NCI-H146 (cell line): ENCODE data around the gene CDIP1.

Experiments
- DNase-seq: peaks from one replicate; lab custom pipeline; 2025; lab: John Stamatoyannopoulos, UW

CDIP1 gene

GRCh38 chr16:4488499-4488967 lies 50.0 kb downstream of the CDIP1 start:
- DNase-seq, result no peak

DNA sequence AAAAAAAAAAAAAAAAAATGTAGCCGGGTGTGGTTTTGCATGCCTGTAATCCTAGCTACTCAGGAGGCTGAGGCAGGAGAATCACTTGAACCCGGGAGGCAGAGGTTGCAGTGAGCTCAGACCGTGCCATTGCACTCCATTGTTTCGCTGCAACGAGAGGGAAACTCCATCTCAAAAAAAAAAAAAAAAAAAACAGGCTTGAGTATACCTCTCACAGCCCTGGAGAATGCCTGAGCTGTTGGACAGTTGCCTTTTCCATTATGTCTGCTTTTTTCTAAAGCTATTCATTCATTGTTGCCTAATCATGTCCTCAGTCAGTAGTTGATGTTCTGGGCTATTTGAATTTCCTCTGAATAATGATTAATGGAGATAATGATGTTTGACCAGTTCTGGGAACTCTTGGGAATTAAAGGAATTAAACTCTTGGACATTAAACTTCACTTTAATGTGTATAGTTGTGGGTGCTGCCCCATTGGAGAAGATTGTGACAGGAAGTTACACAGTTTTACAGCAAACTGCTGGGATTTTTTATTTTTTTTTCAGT lies 50.5 kb downstream of the CDIP1 start:
- no peak for DNase-seq

DNA sequence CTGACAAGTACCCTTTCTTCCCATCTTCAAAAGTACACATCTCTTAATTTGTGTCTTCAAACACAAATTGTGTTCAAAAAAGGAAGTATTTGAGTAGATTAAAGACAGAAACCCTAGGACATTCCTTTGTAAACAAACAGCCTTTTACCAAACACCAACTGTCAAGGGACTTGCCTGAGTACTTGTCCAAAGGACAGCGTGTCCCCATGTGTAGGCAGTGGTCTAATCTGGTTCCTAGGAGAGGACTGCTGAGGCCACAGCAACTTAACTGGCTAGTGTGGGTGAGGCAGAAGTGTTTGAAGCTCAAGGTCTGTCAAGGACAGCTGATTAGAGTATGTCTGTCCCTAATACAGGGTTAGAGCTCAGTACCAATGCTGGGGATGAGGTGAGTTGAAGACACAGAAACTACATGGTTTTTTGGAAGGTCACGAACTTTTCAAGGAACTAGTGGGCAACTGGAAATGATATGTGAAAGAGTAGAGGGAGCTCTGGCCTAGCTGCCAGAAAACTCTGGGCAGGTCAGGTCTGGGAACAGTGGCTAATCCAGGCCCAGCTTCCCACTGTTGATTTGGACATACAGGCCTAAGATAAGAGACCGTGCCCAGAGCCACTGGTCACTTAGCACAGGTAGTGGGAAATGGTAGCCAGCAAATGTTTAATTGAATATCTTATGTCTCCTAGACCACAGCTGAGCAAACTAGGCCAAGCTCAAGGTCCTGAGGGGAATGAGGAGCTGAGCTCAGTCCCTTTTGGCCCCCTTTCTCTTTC lies 52.3 kb downstream of the CDIP1 start:
- no peak for DNase-seq

- no peak for DNase-seq
These were observed 56.6 kb downstream of the CDIP1 start for GRCh38 chr16:4481963-4482362.

GRCh38 chr16:4481526-4481925 lies 57.0 kb downstream of the CDIP1 start:
- DNase-seq, result no peak

DNA sequence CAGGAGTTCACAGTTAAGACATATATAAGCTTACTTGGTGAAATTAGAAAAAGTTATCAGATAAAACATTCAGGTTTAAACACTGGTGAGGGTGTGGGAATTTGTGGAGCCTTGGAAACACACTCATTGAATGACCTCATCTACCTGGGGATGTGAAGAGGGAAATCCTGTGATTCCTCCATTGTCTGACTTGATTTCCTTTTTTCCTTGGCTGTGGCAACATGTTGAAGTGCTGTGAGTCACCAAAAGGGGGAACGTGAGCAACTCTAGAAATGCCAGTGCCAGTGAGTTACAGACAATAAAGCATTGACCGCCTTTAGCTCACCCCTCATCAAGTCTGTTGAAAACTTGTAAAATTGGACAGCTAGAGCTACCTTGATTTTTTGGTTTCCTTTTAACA lies 60.6 kb downstream of the CDIP1 start:
- no peak for DNase-seq

DNA sequence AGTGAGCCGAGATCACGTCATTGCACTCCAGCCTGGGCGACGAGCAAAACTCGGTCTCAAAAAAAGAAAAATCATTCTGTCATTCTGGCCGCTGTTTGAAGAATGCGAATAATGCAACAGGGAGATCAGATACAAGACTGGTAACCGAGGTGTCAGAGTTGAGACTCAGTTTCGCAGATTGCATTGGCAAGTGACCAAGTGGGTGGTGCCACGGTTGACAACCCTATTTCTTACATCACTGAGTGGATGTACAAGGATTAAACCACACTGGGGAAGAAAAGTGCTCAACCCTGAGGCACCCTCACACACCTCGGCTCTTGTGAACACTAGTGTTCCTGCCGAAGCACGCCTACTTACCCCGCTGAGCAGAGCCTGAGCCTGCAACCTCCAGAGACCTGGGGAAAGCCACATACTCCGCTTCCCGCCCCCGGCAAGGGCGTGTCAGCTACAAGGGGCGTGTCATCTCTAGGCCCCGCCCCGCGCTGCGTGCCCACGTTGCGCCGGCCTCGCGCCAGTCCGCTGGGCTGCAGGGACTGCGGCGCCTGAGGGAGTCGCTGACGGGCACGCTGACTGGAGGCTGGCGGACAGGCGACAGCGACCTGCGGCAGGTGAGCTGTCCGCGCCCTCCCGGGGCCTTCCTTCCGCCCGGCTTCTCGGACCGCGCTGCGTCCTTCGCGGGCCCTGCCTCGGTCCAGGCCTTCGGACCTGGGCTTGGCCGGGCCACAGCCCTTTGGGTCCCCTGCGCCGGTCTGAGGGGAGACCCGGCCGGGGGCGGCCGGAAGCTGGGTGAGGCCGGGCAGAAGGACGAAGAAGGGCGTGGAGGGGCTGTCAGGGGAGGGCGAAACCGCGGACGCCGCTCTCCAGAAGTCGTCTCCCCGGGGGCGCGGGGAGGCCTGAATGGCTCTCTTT lies 62.4 kb downstream of the CDIP1 start, which contains the start of gene HMOX2:
Gene HMOX2 (plus strand): TSS at position 519 of the 909 bp plus-strand sequence. CDS start 29,127 bp downstream, outside the sequence.
- DNase-seq, result peak; percentile 97

- DNase-seq, result peak; percentile 98
These were observed 64.2 kb downstream of the CDIP1 start, which contains the start of gene NMRAL1 for GRCh38 chr16:4474192-4474961. NMRAL1 (minus strand) TSS chr16:4474625; CDS start chr16:4474132, 493 bp downstream.

GRCh38 chr16:4472880-4473279 lies 65.7 kb downstream of the CDIP1 start:
- no peak for DNase-seq

GRCh38 chr16:4471869-4472268 lies 66.7 kb downstream of the CDIP1 start:
- DNase-seq, result no peak

DNA sequence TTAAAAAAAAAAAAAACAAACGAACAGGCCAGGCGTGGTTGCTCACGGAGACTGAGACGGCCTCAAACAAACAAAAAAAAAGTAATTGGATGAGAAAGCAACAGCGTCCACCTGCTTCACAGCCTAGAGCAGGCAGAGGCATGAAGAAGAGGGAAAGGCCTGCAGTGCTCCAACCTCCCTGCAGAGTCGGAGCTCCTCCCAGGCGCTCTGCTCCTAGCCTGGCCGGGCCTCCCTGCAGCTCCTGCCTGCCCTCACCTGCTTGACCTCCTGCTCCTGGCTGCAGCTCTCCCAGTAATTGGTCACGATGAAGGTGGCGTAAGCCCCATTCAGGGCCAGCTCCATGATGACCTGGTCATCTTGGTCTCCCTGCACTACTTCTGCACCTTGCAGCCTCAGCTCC lies 69.6 kb downstream of the CDIP1 start:
- peak; percentile 27 for DNase-seq

DNA sequence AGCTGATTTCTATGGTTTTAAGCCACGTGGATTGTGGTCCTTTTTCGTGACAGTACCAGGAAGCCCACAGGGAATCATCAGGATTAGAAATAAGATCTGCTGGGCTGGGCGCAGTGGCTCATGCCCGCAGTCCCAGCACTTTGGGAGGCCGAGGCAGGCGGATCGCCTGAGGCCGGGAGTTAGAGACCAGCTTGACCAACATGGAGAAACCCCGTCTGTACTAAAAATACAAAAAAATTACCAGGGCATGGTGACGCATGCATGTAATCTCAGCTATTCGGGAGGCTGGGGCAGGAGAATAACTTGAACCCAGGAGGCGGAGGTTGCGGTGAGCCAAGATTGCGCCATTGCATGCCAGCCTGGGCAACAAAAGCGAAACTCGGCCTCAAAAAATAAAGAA lies 70.7 kb downstream of the CDIP1 start:
- DNase-seq, result no peak

GRCh38 chr16:4465977-4466779 lies 72.4 kb downstream of the CDIP1 start:
- no peak for DNase-seq

- no peak for DNase-seq
These were observed 74.9 kb downstream of the CDIP1 start for GRCh38 chr16:4463522-4464163.

DNA sequence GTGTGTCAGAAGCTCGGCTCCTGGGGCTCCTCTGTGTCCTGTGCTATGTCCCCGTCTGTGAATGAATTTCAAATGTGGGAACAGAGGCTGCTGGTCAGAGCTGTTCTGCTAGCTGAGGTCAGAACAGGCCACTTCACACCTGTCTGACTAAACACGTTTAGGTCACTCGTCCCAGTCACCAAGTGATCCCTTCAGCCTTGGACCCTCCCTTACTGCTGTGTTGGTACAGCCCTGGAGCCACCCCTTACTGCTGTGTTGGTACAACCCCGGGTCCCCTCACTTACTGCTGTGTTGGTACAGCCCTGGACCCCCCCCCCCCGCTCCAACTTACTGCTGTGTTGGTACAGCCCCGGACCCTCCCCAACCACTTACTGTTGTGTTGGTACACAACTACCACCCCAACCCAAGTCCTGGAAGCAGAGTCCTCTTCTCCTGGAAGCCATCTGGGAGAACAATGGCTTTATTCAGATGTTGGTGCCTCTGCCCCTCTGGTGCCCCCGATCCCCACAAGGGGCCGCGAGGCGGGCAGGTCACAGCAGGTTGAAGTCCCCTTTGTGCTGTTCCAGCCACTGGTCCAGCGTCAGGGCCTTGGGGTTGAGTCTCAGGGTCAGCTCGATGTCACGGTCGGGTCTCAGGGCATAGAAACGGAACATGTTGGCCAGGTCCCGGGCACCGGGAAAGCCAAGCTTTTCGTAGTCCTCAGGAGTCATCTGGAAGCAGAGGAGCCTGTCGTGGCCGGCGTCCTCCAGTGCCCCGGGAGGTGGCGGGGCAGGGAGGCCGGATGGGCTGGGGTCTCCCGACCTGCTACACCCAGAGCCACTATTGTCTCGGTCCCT lies 77.1 kb downstream of the CDIP1 start:
- DNase-seq, result no peak

GRCh38 chr16:4460936-4461249 lies 77.7 kb downstream of the CDIP1 start:
- no peak for DNase-seq
